Neural progenitor cell (in vitro differentiated cells): ENCODE results near the gene SRRM2. TPM values are rescaled to one million over a fixed set of nuclear protein-coding genes. Genes with fewer than 3 reads are reported as not detected.

Experiments
- DNase-seq: peaks from one replicate; pipeline ENCODE4 v3.0.0-alpha.2; 2016; ENCODE audit warnings: low spot score
- H2AFZ ChIP-seq: fragments of 200-600 bp; sonication (generic); replicated peaks from 2 replicates; pipeline ENCODE4 v1.6.1; 2016; ENCODE audit warnings: antibody characterized with exemption
- H3F3A ChIP-seq: fragments of 200-600 bp; sonication (generic); 2 replicates; pipeline ENCODE4 v1.6.1; 2016; ENCODE audit warnings: antibody characterized with exemption, low read depth
- H3K27ac ChIP-seq: fragments of 200-600 bp; sonication (generic); 2 replicates; pipeline ENCODE4 v1.5.1; 2016; ENCODE audit warnings: mild to moderate bottlenecking
- H3K27me3 ChIP-seq: fragments of 200-600 bp; sonication (generic); 2 replicates; pipeline ENCODE4 v1.6.1; 2016; ENCODE audit warnings: mild to moderate bottlenecking, moderate library complexity
- H3K36me3 ChIP-seq: fragments of 200-600 bp; sonication (generic); 2 replicates; pipeline ENCODE4 v1.5.1; 2016
- H3K4me1 ChIP-seq: fragments of 200-600 bp; sonication (generic); 2 replicates; pipeline ENCODE4 v1.6.1; 2016; ENCODE audit warnings: mixed run types
- H3K4me2 ChIP-seq: fragments of 200-600 bp; sonication (generic); 2 replicates; pipeline ENCODE4 v1.6.1; 2016
- H3K4me3 ChIP-seq: fragments of 200-600 bp; sonication (generic); 2 replicates; pipeline ENCODE4 v1.5.1; 2016
- H3K79me2 ChIP-seq: fragments of 200-600 bp; sonication (generic); 2 replicates; pipeline ENCODE4 v1.6.1; 2016; ENCODE audit warnings: low read depth
- H3K9ac ChIP-seq: fragments of 200-600 bp; sonication (generic); 2 replicates; pipeline ENCODE4 v1.6.1; 2016
- H3K9me3 ChIP-seq: fragments of 200-600 bp; sonication (generic); 2 replicates; pipeline ENCODE4 v1.5.1; 2016; ENCODE audit warnings: low read depth
- H4K20me1 ChIP-seq: fragments of 200-600 bp; sonication (generic); 2 replicates; pipeline ENCODE4 v1.6.1; 2016; ENCODE audit warnings: low read depth
- H3K27ac Mint-ChIP-seq: 3 replicates; pipeline ENCODE4 v1.8.0; 2021; ENCODE audit warnings: mixed read lengths
- H3K27me3 Mint-ChIP-seq: 2 replicates; pipeline ENCODE4 v1.8.0; 2022; ENCODE audit warnings: low read depth, mild to moderate bottlenecking, inconsistent platforms, moderate library complexity, mixed read lengths; ENCODE audit not compliant: insufficient read depth
- H3K36me3 Mint-ChIP-seq: 3 replicates; pipeline ENCODE4 v1.8.0; 2021; ENCODE audit warnings: mixed read lengths
- H3K4me1 Mint-ChIP-seq: 3 replicates; pipeline ENCODE4 v1.8.0; 2021; ENCODE audit warnings: mixed read lengths
- H3K4me3 Mint-ChIP-seq: 3 replicates; pipeline ENCODE4 v1.8.0; 2021; ENCODE audit warnings: mild to moderate bottlenecking, moderate library complexity, mixed read lengths
- H3K9me3 Mint-ChIP-seq: 3 replicates; pipeline ENCODE4 v1.8.0; 2020; ENCODE audit warnings: mixed read lengths
- CTCF ChIP-seq: fragments of 200-600 bp; sonication (generic); IDR thresholded peaks from 2 replicates; pipeline ENCODE4 v1.5.1; 2017; ENCODE audit warnings: antibody characterized with exemption, mild to moderate bottlenecking
- EZH2 ChIP-seq: fragments of 200-600 bp; sonication (generic); IDR thresholded peaks from 2 replicates; pipeline ENCODE4 v1.6.1; 2017; ENCODE audit warnings: antibody characterized with exemption, mild to moderate bottlenecking, moderate library complexity
- EZH2phosphoT487 ChIP-seq: fragments of 200-600 bp; sonication (generic); IDR thresholded peaks from 2 replicates; pipeline ENCODE4 v1.6.1; 2017; ENCODE audit warnings: antibody characterized with exemption
- total RNA-seq: library from RNA; depleted of rRNA; stranded (reverse); fragments of >200 nt; gene quantifications from 2 replicates; pipeline ENCODE4 v1.2.3, GENCODE V29; 2015; ENCODE audit warnings: low replicate concordance

SRRM2 gene
- total RNA-seq, 1 donor from 2014 or later, result 82.3 TPM

- no peaks in the 10 kb centered on the region for H3K9me3 Mint-ChIP-seq
- H3K27me3 Mint-ChIP-seq, result peaks cover 2% of the 10 kb centered on the region
- Histone ChIP-seq H4K20me1 (no peaks in the 10 kb centered on the region), H3K36me3 (no peaks in the 10 kb centered on the region), H3K79me2 (no peaks in the 10 kb centered on the region), H3F3A (no peaks in the 10 kb centered on the region), H3K27me3 (no peaks in the 10 kb centered on the region), H3K4me1 (peaks cover 3% of the 10 kb centered on the region), H3K9ac (no peak overlapping the region), H3K4me2 (no peak overlapping the region), H2AFZ (no peak overlapping the region), H3K4me3 (no peak overlapping the region), H3K27ac (no peak overlapping the region), H3K9me3 (no peaks in the 10 kb centered on the region)
- no peak overlapping the region for H3K27ac Mint-ChIP-seq
- no peaks in the 10 kb centered on the region for H3K36me3 Mint-ChIP-seq
- peaks cover 3% of the 10 kb centered on the region for H3K4me1 Mint-ChIP-seq
- no peak for DNase-seq
- H3K4me3 Mint-ChIP-seq, result no peak overlapping the region
- TF ChIP-seq EZH2phosphoT487, result no peak
- no peak for TF ChIP-seq CTCF
- no peak for TF ChIP-seq EZH2
These were observed 10.0 kb upstream of the SRRM2 start for GRCh38 chr16:2742323-2743006.

- H3K9me3 Mint-ChIP-seq, result no peaks in the 10 kb centered on the region
- H3F3A ChIP-seq, result no peaks in the 10 kb centered on the region
- H3K36me3 Mint-ChIP-seq, result no peaks in the 10 kb centered on the region
- DNase-seq, result no peak
- TF ChIP-seq EZH2phosphoT487, result no peak
- no peak for TF ChIP-seq CTCF
- no peak for TF ChIP-seq EZH2
- H3K27me3 Mint-ChIP-seq, result peaks cover 2% of the 10 kb centered on the region
- H3K4me3 Mint-ChIP-seq, result no peak overlapping the region
- no peaks in the 10 kb centered on the region for H3K79me2 ChIP-seq
- H4K20me1 ChIP-seq, result no peaks in the 10 kb centered on the region
- H3K27ac ChIP-seq, result no peak overlapping the region
- no peaks in the 10 kb centered on the region for H3K9me3 ChIP-seq
- no peaks in the 10 kb centered on the region for H3K36me3 ChIP-seq
- peaks cover 3% of the 10 kb centered on the region for H3K4me1 ChIP-seq
- H3K27ac Mint-ChIP-seq, result no peak overlapping the region
- H2AFZ ChIP-seq, result no peak overlapping the region
- H3K4me2 ChIP-seq, result no peak overlapping the region
- H3K4me1 Mint-ChIP-seq, result peaks cover 3% of the 10 kb centered on the region
- H3K4me3 ChIP-seq, result no peak overlapping the region
- H3K9ac ChIP-seq, result peak overlapping the region; percentile 47
- H3K27me3 ChIP-seq, result no peaks in the 10 kb centered on the region
These were observed 9.2 kb upstream of the SRRM2 start for GRCh38 chr16:2743007-2743810.

GRCh38 chr16:2744711-2745110 lies 7.7 kb upstream of the SRRM2 start:
- peak overlapping the region; percentile 60 for H3K4me3 Mint-ChIP-seq
- peaks cover under 1% of the 10 kb centered on the region for H3K79me2 ChIP-seq
- no peak for TF ChIP-seq CTCF
- no peak for TF ChIP-seq EZH2
- no peak for TF ChIP-seq EZH2phosphoT487
- no peak overlapping the region for H3K4me3 ChIP-seq
- H3K27ac Mint-ChIP-seq, result no peak overlapping the region
- H3K36me3 ChIP-seq, result no peaks in the 10 kb centered on the region
- no peaks in the 10 kb centered on the region for H4K20me1 ChIP-seq
- no peaks in the 10 kb centered on the region for H3K27me3 ChIP-seq
- DNase-seq, result no peak
- no peaks in the 10 kb centered on the region for H3K9me3 ChIP-seq
- peaks cover 2% of the 10 kb centered on the region for H3K27me3 Mint-ChIP-seq
- no peaks in the 10 kb centered on the region for H3F3A ChIP-seq
- H3K9ac ChIP-seq, result peak overlapping the region; percentile 13
- H3K36me3 Mint-ChIP-seq, result peaks cover 2% of the 10 kb centered on the region
- H3K27ac ChIP-seq, result no peak overlapping the region
- peaks cover 1% of the 10 kb centered on the region for H3K4me1 ChIP-seq
- no peaks in the 10 kb centered on the region for H3K9me3 Mint-ChIP-seq
- H3K4me2 ChIP-seq, result no peak overlapping the region
- H2AFZ ChIP-seq, result no peak overlapping the region
- no peaks in the 10 kb centered on the region for H3K4me1 Mint-ChIP-seq
